Stimulated activated CD4-positive, alpha-beta T cell treated with anti-CD3 and anti-CD28 coated beads, TNF-alpha, amount 100 ng/mL, for 48 hours (primary cell): ENCODE measurements around the gene ENTPD2.

Experiments
- DNase-seq, 3 donors: peaks; one replicate each; pipeline ENCODE4 v3.0.0-alpha.2; 2020; ENCODE audit warnings: low read depth in 3 of 3

ENTPD2 gene

DNA sequence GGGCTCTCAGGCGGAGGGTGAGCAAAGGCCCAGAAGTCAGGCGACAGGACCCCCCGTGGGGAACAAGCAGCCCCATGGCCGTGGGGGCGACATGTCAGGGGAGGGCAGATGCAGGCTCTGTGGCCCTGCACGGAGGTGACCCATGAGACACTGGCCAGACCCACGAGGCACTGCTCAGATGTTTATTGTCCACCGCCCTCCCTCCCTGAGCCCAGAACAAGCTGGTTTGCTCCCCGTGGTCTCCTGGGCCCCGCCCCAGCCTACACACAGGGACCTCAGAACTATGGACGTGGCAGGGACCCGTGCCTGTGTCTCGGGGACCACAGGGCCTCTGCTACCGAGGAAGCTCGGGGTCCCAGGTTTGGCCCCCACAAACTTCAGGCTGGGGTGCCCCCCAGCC is 23.9 kb downstream of the ENTPD2 start:
- DNase-seq, result no peak

DNA sequence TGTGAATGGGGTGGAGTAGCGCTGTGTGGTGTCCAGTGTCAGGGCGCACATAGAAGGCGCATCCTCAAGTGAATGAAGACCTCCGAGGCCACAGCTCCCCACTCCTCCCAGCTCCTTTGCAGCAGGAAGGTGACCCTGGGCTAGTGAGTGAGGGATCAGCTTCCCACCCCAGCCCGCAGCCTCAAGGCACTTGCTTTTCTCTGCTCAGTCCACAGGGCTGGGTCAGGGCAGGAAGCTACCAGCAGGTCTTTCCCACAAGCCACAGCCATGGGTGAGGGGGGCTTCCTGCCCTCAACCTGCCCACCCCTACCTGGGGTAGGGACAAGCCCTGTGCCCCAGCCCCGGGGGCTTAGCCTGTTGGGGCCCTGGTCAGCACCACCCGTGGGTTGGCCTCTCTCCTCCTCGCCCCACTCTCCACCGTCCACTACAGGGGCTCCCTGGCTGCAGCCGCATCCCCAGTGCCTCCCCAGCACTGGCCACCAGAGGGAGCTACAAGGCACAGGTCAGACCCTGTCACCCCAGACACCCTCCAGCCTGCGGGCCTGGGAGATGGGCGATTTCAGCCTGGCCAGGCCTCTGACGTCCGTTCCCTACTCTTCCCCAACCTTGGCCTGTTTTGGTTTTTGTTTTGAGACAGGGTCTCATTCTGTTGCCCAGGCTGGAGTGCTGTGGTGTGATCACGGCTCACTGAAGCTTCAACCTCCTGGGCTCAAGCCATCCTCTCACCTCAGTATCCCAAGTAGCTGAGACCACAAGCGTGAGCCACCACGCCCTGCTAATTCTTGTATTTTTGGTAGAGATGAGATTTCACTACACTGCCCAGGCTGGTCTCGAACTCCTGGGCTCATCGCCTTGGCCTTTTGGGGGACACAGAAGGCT is 24.6 kb downstream of the ENTPD2 start:
- DNase-seq, result peak in 2 of 3 donors; percentile 63 to 80

- DNase-seq, result peak in 1 of 3 donors; percentile 64
These were observed 25.4 kb downstream of the ENTPD2 start for GRCh38 chr9:137028263-137029057.

DNA sequence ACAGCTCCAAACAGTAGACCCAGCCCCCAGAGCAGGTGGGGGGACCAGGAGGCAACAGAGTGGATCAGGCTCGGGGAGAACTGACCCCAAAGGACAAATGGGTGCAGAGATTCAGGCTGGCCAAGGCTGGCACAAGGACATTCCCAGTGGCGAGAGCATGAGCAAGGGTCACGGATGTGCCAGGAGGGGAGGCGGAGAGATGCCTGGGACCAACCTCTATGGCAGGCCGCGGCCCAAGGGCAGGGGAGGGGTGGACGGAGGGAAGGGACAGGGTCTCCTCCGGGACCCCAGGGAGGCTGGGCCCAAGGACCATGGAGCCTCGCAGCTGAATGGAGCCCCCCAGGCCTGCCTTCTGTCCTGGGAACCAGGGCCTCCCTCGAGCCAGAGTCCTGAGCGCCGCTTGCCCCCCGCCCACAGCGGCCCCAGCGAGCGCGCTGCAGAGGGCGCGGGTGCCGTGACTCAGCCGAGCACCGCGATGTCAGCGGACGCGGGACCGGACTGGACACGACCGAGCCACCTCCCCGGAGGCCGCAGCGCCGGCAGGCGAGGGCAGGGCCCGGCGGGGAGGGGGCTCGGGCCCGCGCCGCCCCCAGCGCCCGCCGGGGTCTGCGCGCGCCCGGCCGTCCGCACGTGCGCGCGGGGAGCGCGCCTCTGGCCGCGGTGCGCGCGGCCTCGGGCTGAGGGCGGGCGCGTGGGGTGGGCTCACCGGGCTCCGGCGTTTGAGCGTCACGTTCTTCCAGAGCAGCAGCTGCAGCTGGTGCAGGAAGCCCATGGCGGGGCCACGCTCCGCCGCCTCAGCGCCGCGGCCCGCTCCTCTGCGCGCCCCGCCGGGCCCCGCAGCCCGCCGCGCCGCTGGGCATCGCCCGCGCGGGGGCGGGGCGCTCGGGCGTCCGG is 26.2 kb downstream of the ENTPD2 start, which contains the start of gene ABCA2:
ABCA2 (minus strand) TSS at position 869 of the 894 bp plus-strand sequence; CDS start at position 772, 97 bp downstream.
- no peak for DNase-seq

GRCh38 chr9:137026828-137027227 is 27.0 kb downstream of the ENTPD2 start:
- no peak for DNase-seq

DNA sequence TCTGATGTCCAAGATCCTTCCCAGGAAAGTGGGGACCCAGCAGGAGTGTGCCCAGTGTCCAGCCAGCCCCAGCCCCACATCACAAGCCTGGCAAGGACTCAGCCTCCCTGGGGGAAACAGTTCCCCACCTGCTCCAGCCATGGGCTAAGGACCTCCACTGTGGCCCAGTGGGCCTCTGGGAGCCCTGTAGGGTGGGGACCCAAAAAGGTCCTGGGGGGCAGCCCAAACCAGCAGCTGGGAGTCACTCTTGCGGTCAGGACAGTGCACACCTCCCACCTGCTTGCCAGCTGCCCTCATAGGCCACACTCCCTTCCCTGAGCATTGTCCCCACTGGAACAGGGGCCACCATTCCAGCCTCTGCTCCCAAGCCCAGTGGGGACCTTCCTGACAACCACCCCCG is 27.5 kb downstream of the ENTPD2 start:
- no peak for DNase-seq

DNA sequence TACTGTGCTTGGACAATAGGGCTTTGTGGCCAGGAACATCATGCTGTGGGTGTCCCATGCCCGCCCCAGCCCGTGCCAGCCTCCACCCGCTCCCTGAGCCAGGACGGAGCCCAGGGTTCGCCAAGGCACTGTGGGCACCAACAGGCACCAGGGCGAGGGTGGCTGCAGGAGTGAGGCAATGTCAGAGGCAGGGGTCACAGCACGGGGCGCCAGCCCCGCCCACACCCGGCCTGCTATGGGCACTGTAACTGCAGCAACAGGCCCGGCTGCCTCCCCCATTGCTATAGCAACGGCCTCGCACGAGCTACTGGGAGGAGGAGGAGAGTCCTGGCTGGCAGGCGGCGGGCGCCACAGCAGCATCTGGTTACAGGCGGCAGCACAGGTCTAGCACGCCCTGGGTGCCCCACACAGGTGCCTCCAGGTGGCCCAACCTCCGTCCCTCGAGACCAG is 28.3 kb downstream of the ENTPD2 start:
- DNase-seq, result no peak

- no peak for DNase-seq
These were observed 30.3 kb downstream of the ENTPD2 start for GRCh38 chr9:137023583-137023991.

DNA sequence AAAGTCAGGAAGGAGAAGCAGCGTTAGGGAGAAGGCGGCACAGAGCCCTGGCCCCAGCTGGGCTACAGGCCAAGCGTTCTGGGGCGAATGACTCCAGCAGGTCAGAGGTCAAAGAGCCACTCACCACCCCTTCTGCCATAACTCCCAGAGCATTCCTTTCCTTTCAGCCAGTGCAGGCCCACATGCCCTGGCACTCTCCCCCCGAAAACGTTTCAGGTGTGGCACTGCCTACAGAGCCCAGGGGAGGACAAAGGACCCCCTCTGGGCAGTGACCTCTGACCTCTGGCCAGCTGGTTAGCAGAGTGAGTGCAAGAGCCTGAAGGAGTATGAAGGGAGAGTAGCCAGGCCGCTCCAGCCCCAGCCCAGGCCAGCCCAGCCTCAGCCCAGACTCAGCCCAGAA is 30.7 kb downstream of the ENTPD2 start:
- DNase-seq, result no peak

DNA sequence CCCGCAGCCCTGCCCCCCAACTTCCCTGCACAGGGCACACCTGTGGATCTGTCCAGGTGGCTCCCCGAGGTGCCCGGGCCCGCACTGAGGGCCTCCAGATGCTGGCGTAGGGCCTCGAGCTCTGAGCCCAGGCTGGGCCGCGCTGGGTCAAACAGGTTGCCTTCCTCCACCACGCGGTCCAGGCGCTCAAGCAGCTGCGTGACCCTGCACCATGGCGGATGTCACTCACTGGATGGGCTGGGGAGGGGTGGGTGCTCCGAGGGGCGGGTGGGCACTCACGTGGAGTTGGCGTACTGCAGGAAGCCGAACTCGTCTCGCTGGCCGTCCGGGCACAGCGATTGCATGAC is 31.2 kb downstream of the ENTPD2 start:
- no peak for DNase-seq

DNA sequence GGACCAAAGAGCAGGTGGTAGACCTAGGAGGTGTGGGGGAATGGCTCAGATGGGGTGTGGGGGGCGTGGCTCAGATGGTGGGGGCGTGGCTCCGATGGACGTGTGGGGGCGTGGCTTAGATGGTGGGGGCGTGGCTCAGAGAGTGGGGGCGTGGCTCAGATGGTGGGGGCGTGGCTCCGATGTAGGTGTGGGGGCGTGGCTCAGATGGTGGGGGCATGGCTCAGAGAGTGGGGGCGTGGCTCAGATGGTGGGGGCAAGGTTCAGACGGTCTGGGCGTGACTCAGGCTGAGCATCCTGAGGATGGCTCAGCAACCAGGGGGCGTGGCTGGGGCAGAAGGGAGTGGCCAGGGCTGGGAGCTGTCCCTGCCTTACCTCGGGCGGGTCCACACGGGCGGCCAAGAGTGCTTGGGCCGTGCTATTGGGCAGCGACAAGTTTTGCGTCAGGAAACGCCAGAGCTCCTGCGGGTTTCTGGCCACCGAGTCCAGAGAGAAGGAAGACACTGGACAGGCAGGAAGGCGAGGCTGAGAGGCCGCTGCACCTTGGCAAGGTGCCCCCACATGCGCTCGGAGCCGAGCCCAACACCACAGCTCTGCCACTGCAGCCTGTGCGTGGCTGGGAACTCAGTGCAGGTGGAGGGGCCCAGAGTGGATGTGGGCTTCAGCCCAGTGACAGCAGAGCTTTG is 31.7 kb downstream of the ENTPD2 start:
- peak; percentile 67 to 80 (median 77) for DNase-seq

- DNase-seq, result no peak
These were observed 32.3 kb downstream of the ENTPD2 start for GRCh38 chr9:137021568-137021978.

DNA sequence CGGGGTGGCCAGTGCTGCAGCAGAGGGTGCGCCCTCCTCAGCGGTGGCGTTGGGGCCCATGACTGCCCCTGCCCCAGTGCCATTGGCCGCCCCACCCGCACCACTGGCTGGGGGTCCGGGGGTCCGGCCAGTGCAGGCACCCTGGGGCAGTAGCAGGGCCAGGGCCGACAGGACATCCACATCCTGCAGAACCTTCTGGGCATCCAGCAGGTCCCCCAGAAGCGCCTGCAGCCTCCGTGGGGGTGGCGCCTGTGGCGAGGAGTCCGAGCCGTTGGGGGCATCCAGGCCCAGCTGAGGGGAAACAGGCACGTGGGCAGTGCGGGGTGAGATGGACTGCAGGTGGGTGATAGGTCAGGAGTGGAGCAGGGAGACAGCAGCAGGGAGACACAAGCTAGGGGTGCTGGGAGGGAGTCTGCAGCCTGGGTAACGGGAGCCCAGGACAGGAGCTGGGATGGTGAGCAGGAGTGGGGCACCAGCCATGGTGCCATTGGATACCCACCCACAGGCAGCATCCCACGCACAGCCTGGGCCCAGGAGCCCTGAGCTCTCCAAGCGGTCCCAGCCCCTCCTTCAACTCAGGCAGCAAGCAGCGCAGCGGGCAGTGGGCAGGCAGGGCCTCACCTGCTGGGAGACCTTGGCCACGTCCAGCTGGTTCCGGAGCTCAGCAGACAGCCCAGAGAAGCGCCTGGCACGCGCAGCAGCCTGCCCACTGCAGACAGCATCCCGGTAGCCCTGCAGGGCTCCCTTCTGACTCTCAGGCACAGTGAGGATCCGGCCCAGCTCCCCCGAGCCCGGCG is 32.9 kb downstream of the ENTPD2 start:
- DNase-seq, result no peak

DNA sequence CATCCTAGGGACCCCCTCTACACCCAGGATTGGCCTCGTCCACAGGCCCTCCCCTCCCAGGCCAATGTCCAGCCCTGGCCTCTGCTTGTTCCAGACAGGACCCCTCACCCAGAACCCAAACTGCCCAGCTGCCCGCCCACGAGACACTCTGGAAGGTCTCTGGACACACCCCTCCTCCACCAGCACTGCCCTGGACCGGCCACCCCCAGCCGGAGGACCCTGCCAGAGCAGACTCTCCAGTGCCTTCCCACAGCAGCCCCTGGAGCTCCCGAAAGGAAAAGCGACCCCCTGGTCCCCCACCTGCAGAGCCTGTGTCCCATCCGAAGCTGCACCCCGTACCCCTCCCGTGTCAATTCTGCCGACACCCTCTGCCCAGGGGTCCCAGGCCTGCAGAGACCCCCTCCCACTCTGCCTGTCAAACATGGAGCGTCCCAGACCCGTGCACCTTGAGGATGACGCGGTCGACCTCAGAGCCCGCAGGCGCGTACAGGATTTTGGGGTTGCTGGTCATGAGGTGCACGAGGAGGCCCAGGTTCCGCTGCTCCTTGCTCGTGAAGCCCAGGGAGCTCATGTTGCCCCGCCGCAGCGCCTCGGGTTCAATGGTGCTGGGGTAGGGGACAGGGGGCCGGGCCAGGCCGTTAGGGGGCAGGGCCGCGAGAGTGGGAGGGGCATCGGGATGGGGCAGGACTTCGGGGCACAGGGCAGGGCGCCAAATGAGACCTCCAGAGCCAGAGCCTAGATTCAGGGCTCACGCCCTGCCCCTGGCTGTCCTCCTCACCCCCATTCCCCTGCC is 33.8 kb downstream of the ENTPD2 start:
- DNase-seq, result no peak

- DNase-seq, result no peak
These were observed 34.9 kb downstream of the ENTPD2 start for GRCh38 chr9:137018761-137019559.

GRCh38 chr9:137017791-137018497 is 35.9 kb downstream of the ENTPD2 start:
- no peak for DNase-seq

DNA sequence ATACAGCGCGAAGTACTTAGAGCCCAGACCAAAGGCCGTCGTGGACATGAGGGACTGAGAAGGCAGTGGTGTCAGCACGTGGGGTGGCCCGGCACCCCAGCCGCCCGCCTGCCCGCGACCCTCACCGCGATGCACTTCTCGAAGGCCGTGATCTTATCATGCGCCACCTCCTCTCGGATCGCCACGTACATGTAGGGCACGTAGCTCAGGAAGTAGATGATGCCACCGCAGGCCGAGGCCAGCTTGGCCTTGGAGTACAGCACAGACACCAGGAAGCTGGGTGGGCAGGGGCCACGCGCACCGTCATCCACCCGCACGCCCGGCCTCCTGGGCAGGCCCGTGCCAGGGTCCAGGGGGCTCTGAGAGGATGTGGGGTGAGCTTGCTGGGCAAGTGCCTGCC is 36.8 kb downstream of the ENTPD2 start:
- no peak for DNase-seq

DNA sequence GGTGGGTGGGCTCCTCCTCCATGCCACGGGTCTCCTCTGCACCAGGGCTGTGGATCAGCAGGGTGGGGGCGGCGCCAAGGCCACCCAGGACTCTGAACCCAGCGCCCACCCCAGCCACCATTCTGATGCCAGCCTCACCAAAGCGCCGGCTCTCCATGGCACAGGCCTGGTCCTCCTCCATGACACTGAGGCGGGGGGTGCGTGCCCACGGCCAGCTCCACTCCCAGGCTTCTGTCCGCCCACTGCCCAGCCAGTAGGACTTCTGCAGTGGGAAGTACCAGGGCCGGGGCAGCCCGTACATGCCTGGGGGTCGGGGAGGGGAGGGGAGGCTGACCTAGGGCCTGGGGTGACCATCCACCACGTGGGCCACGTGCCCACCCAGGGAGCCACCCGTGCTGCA is 37.4 kb downstream of the ENTPD2 start:
- no peak for DNase-seq
